ENCODE measurements around the gene LOC128125822. TPM values are rescaled to one million over a fixed set of nuclear protein-coding genes. Genes with fewer than 3 reads are reported as not detected.
"Not testable (repeated sequence)": the region's sequence is repeated elsewhere in the genome, so short reads cannot be mapped to it uniquely, and the experiment has no call there.

LOC128125822 gene

DNA sequence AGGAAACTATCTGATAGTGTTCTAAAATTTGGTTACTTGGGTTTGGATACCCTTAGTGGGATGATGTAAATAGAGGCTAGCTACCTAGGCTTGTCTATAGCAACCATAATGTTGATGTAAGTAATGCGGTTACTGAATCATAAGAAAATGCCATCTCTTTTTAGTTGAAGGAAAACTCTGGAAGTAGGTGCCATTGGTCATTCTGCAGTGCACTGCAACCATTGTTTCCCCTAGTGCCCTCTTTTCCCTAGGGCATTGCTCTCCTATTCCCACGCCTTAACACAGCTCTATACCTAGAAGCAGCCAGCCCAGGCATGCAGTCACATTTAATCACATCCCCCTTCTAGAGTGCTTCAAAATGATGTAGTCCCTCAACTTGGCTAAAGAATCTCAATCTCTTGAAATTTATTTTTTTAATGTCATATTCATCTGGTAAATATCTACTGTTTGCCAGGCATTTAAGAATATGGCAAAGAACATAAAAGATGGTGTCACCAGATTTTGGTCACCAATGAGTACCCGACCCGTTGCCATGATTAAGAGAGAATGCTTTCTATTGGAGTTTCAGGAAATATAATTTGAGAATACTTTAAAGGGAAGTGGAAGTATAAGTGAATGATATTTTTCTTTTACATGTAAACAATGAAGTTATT is 10.4 kb downstream of the LOC128125822 start:
- no peak for DNase-seq (ENCODE audit: low spot score)

DNA sequence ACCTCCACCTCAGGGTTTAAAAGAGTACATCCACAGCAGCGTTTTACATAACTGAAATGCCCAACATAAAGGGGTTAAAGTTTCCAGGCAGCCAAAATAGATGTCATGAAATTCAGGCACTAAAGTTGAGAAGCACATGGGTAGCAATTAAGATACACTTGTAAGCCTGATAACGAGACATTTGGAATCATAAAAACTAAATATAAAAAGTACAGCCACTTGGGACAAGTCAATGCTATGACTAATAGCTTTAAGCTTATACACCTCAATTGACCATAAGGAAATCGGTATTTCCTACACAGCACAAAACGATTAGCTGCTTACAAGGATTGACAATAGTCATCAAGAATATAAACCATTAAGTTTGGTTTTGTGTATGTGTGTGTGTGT is 11.8 kb downstream of the LOC128125822 start:
- DNase-seq (ENCODE audit: low spot score): no peak

DNA sequence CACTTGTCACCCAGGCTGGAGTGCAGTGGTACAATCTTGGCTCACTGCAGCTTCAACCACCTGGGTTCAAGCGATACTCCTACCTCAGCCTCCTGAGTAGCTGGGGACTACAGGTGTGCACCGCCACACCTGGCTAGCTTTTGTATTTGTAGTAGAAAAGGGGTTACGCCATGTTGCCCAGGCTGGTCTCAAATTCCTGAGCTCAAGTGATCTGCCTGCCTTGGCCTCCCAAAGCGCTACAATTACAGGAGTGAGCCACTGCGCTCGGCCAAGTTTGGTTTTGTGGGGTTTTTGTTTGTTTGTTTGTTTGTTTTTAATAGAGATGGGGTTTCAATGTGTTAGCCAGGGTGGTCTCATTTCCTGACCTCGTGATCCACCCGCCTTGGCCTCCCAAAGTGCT is 12.3 kb downstream of the LOC128125822 start:
- DNase-seq (ENCODE audit: low spot score): no peak

DNA sequence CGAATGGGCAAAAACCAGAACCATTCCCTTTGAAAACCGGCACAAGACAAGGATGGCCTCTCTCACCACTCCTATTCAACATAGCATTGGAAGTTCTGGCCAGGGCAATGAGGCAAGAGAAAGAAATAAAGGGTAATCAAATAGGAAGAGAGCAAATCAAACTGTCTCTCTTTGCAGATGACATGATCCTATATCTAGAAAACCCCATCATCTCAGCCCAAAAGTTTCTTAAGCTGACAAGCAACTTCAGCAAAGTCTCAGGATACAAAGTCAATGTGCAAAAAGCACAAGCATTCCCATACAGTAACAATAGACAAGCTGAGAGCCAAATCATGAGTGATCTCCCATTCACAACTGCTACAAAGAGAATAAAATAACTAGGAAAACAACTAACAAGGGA is 13.4 kb downstream of the LOC128125822 start:
- DNase-seq (ENCODE audit: low spot score): not testable (repeated sequence)

DNA sequence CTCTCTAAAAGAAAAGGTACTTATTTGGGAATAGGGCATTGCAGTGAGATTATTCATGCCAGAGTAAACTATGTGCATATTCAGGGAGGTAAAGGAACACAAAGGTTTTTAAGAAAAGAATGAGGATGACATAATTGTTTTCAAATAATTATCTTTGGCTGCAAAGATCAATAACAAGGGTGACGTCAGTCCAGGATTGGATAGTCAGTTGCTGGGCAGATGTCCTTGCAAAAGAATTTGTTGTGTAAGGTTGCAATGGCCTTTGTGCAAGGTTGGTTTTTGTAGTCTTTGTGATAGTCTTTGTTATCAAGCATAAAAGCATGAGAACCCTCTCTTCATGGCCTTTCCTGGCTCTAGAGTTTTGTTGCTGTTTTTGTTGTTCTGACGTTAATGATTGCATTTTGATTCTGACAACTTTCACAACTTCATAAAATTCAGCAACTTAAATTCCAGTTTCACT is 17.7 kb downstream of the LOC128125822 start:
- no peak for DNase-seq (ENCODE audit: low spot score)

DNA sequence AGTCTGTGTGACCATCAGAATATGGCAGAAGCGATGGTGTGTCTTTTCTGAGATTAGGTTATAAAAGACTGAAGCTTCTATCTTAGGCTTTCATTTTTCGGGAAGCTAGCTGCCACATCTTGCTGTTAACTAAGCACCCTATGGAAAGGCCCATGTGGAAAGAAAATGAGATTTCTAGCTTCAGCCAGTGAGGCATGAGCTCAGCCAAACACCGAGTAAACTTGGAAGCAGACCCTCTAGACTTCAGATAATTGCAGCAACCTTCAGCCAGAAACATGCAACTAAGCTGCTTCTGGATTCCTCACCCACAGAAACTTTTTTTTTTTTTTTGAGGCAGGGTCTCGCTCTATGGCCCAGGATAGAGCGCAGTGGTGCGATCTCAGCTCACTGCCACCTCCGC is 20.6 kb downstream of the LOC128125822 start:
- DNase-seq (ENCODE audit: low spot score): no peak

DNA sequence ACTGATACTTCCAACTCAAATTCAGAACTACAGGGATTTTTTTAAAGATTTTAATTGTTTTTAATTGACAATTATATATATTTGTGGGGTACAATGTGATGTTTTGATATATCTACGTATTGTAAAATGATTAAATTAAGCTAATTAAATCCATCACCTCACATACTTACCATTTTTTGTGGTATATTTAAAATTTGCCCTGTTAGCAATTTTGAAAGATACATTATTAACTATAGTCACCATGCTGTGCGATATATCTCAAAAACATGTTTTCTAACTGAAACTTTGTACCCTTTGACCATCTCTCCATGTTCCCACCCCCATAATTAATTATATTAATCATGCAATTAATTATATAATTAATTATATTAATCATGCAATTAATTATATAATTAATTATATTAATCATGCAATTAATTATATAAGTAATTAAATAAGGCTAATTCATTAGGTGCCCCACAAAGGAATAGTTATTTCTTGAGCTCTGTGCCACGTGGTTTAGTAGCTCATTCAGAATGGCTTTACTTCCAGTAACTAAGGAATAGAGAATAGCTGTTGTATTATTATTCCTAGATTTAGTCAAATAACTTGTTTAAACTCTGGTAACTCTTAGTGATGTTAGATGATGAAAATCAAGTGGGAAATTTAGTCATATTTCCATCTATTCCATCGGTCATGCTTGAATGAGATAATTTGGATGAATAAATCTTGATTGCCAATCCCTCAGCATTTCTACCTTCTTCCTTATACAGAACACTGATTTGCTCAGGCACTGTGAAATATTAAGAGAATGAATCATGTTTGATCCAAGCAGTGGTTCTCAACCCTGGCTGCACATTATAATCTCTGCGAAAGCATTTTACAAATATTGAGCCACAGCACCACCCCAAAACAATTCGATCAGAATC is 25.1 kb downstream of the LOC128125822 start:
- no peak for DNase-seq (ENCODE audit: low spot score)

DNA sequence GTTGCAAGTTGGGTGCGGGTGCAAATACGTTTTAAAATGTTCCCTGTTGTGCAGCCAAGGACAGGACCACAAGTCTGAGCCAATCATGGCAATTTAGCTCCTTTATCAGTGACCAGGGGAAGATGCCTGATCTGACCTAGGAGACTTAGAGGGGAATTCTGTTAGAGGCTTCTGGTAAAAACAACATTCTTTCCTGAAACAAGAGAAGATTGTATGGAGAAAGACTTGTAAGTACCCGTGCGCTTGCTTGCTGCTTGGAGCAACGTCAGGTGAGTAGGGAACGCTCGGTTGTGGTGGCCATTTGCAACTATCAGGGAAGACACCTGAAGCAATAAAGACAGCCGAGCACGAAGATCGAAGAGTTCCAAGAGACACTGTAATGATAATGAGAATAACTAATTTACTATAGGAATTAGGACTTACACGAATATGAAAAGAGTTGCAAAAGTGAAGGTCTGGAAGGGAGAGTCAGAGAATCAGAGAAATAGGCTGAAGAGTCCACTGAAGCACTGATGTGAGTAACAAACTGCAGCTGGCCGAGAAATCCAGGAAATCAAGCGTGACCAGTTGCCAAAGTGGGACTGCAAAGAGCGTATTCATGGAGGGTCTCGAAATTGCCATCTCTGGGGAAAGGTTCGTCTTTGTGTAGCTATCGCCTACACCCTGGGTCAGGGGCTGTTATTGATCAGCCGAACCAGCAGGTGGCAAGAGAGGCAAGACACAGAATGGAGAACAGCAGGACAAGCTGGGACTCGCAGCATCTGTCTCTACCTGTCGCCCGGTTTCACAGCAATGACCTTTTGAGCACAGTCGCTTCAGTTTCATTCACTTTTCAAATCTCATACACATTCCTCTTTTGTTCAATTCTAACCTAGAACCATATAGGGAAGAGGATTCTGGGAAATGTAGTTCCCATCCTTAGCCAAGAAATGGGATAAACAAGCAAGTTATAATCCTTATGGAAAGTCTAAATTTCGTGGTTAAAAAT is 26.1 kb downstream of the LOC128125822 start:
- DNase-seq (ENCODE audit: low spot score): peak; percentile 71

DNA sequence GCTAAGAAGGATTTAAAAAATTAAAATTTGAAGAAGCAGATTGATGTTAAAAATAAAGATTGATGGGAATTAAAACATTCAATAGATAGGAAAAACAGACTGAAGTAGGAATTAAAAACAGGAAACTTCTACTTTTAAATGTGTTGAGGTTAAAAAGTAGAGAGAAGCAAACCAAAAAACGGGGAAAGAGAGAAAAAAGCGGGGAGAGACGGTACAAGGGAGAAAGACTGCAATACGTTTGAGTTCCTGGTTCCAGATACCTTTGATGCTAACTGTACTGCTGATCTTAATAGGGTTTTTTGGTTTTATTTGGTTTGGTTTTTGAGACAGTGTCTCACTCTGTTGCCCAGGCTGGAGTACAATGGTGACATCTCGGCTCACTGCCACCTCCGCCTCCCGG is 27.0 kb downstream of the LOC128125822 start:
- DNase-seq (ENCODE audit: low spot score): no peak

DNA sequence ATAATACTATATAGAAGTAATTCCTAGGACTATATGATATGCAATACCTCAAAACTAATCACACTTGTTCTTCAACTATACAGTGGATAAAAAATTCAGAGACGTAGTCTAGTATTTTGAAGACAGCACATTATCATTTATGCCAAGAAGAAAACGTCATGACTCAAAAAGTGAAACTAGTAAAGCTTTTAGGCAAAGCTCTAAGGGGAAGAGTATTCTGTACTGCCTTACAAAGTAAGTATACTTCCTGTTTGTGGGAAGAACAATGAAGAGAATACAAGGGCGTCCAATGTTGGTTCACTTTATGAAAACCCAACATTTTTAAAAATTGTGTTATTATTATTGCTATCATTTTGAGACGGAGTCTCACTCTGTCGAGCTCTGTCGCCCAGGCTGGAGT is 27.9 kb downstream of the LOC128125822 start:
- no peak for DNase-seq (ENCODE audit: low spot score)

DNA sequence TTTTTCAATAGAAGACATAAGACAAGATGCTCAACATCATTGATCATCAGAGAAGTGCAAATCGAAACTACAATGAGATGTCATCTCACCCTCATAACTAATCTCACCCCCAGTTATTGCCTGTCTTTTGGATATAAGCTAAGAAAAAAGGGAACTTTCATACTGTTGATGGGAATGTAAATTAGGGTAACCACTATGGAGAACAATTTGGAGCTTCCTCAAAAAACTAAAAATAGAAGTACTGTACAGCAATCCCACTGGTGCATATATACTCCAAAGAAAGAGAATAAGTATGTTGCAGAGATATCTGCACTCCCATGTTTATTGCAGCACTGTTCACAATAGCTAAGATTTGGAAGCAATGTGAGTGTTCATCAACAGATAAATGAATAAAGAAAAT is 37.0 kb downstream of the LOC128125822 start:
- DNase-seq (ENCODE audit: low spot score): no peak

DNA sequence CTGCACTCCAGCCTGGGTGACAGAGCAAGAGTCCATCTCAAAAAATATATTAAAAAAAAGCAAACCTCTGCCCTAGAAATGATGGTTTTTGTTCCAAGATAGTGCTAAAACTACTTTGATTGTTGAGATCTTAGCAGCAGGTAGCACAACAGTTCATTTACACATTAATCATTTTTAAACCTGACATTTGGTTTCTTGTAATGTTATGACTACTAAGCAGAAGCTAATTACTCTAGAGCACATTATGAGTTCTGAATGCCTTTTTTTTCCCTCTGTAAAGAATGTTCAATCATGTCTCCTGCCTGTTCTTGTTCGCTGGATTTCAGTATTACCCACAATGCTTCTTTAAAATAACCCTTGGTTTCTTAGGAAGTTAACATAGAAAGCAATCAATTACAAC is 38.7 kb downstream of the LOC128125822 start:
- no peak for DNase-seq (ENCODE audit: low spot score)

DNA sequence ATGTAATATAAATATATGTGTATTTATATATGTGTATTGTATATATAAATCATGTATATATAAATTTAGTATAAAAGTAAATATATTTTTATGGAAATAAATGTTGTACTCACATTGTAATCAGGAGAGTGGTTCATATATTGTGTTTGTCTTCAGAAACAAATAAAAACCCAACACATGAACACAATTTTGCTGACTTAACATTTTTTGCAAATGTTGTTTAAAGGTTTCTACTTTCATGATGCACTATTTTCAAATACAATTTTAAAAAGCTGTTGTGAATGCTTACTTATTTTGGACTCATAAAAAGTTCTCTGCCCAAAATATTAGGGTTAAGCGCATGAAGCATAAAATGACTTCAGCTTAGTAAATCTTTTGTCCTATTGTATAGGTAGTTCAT is 39.3 kb downstream of the LOC128125822 start:
- DNase-seq (ENCODE audit: low spot score): no peak

DNA sequence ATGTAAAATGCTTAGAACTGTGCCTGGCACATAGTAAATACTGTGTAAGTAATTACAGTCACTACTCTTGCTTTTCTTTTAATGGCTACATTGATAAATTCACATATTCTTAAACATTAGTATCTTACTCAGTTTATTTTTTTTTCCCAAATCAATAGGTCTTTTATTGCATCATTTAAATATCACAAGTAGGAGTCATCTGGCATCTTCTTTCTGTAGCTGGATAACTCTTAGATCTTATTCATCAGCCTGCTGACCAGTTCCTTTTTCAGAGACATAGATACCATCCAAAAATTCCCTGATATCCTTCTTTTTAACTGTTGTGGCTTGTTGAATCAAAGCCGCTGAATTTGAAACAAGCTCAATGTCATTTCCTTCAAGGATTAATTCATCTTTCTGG is 43.3 kb downstream of the LOC128125822 start:
- DNase-seq (ENCODE audit: low spot score): no peak

Other genes with a start within 250 kb of the LOC128125822 start
- 64.5 TPM for gene PTP4A1, start within 50 bp of the LOC128125822 start, total RNA-seq
- 54.4 TPM for gene PHF3, start 63.3 kb downstream of the LOC128125822 start, total RNA-seq